HepG2 (cell line): ENCODE data around the gene PGPEP1. TPM values are rescaled to one million over a fixed set of nuclear protein-coding genes. Genes with fewer than 3 reads are reported as not detected.
A peak's percentile ranks its signal among the peaks of the same experiment; 100 is the strongest.

ENCODE experiments used
- CHD2 ChIP-seq: IDR thresholded peaks from 2 replicates; pipeline ENCODE4 v1.6.1; 2011; ENCODE audit warnings: low read depth, low read length, improper control_type of control experiment
- HINFP ChIP-seq: sonication (generic); formaldehyde crosslinking; IDR thresholded peaks from 2 replicates; pipeline ENCODE4 v1.4.0; 2020; ENCODE audit warnings: low read depth, mild to moderate bottlenecking, missing genetic modification reagents
- HNF4A ChIP-seq: sonication (generic); formaldehyde crosslinking; IDR thresholded peaks from 2 replicates; pipeline ENCODE4 v1.4.0; 2020; ENCODE audit warnings: missing genetic modification reagents
- KLF15 ChIP-seq: sonication (generic); formaldehyde crosslinking; IDR thresholded peaks from 2 replicates; pipeline ENCODE4 v1.8.1; 2023; ENCODE audit warnings: borderline replicate concordance, mild to moderate bottlenecking, inconsistent platforms, missing genetic modification reagents, mixed read lengths
- MYPOP ChIP-seq: sonication (generic); formaldehyde crosslinking; IDR thresholded peaks from 2 replicates; pipeline ENCODE4 v1.8.1; 2023; ENCODE audit warnings: mild to moderate bottlenecking, moderate library complexity, missing genetic modification reagents
- PATZ1 ChIP-seq: sonication (generic); formaldehyde crosslinking; IDR thresholded peaks from 2 replicates; pipeline ENCODE4 v1.4.0; 2020; ENCODE audit warnings: missing genetic modification reagents
- PTBP1 ChIP-seq: fragments of 200-400 bp; formaldehyde crosslinking; IDR thresholded peaks from 2 replicates; pipeline ENCODE4 v1.6.1; 2018; ENCODE audit warnings: low read length, low read depth; ENCODE audit not compliant: poor library complexity, severe bottlenecking
- SNAI1 ChIP-seq: sonication (generic); formaldehyde crosslinking; IDR thresholded peaks from 2 replicates; pipeline ENCODE4 v1.5.0; 2020; ENCODE audit warnings: mild to moderate bottlenecking, missing genetic modification reagents, borderline replicate concordance
- ZBTB25 ChIP-seq: IDR thresholded peaks from 2 replicates; pipeline ENCODE4 v1.6.1; 2018; ENCODE audit warnings: missing genetic modification reagents
- ZBTB40 ChIP-seq, 2 experiments: fragments of 450-650 bp in 1 of 2; sonication (generic) in 1 of 2; formaldehyde crosslinking in 1 of 2; IDR thresholded peaks; 2 replicates each; pipeline versions ENCODE4 v1.6.1 to v1.8.0; 2016 to 2022; ENCODE audit warnings: antibody characterized with exemption in 1 of 2, mild to moderate bottlenecking in 1 of 2, missing genetic modification reagents in 1 of 2
- ZNF788 ChIP-seq: sonication (generic); formaldehyde crosslinking; IDR thresholded peaks from 2 replicates; pipeline ENCODE4 v1.5.0; 2020; ENCODE audit warnings: mild to moderate bottlenecking, missing genetic modification reagents, borderline replicate concordance
- polyA plus RNA-seq, 8 experiments: library from polyadenylated mRNA; depleted of rRNA in 3 of 8; stranded (reverse) in 7 of 8; unstranded in 1 of 8; fragments of >200 nt; fragmentation: Illumina TruSeq in 4 of 8; extraction: Trizol in 4 of 8; gene quantifications; 2 replicates each; pipeline versions ENCODE4 v1.2.1 to v1.2.3, GENCODE V29; 2011 to 2016; ENCODE audit warnings: low read depth in 4 of 8, missing spikeins in 1 of 8, mixed read lengths in 1 of 8; ENCODE audit not compliant: insufficient read depth in 1 of 8
- total RNA-seq, 5 experiments: library from RNA; depleted of rRNA; stranded (reverse); fragments of >200 nt; fragmentation: Illumina TruSeq; extraction: Trizol; gene quantifications; 2 replicates each; pipeline ENCODE4 v1.2.3, GENCODE V29; 2016; ENCODE audit warnings: low read depth in 1 of 5

PGPEP1 gene
- total and polyA plus RNA-seq, 2 of the 13 experiments (the other 11 are each of a cell fraction or from before 2014, with no cell fraction given), result 53.1 to 56.6 TPM

GRCh38 chr19:18362934-18363542, 22.6 kb downstream of the PGPEP1 start (continued):
- TF ChIP-seq PTBP1, result no peak
- no peak for TF ChIP-seq CHD2
- no peak for TF ChIP-seq PATZ1
- no peak for TF ChIP-seq MYPOP (CRISPR knock-in tag)
- no peak for TF ChIP-seq HINFP (CRISPR knock-in tag)
- TF ChIP-seq ZNF788 (CRISPR knock-in tag), result no peak
- no peak for TF ChIP-seq ZBTB25 (CRISPR knock-in tag)
- no peak for TF ChIP-seq KLF15 (CRISPR knock-in tag)
- no peak for TF ChIP-seq ZBTB40 (IDR thresholded peaks at IDR 0.05)
- no peak for TF ChIP-seq ZBTB40 (CRISPR knock-in tag; IDR thresholded peaks at IDR 0.05)
- peak; percentile 60; the same call in 1 of the 2 replicates for TF ChIP-seq HNF4A (CRISPR knock-in tag)
- no peak for TF ChIP-seq SNAI1
